Measurements from ENCODE around the gene SLC30A2.

SLC30A2 gene

GRCh38 chr1:26025060-26025459 lies 20.9 kb downstream of the SLC30A2 start:
- H3K9ac ChIP-seq (ENCODE audit: low read length), result no peak overlapping the region
- no peaks in the 10 kb centered on the region for H4K20me1 ChIP-seq (ENCODE audit: insufficient read depth, low read length)
- no peaks in the 10 kb centered on the region for H3K9me2 ChIP-seq (ENCODE audit: low read depth, low read length)
- TF ChIP-seq EZH2 (IDR thresholded peaks at IDR 0.05; ENCODE audit: borderline replicate concordance, low read length) (no peak), CTCF (IDR thresholded peaks at IDR 0.05; ENCODE audit: low read length) (no peak)
- 0 out of 2 replicates have a peak, but pooled peaks cover 10% of the 10 kb centered on the region for H3K27me3 ChIP-seq (ENCODE audit: insufficient read depth, low read length)
- H3K4me3 ChIP-seq (ENCODE audit: low read depth, low read length, poor library complexity, severe bottlenecking), result no peak overlapping the region
- no peaks in the 10 kb centered on the region for H3K79me2 ChIP-seq (ENCODE audit: insufficient read depth, low read length)
- H3K4me2 ChIP-seq (ENCODE audit: low read length), result no peak overlapping the region
- H3K36me3 ChIP-seq (ENCODE audit: insufficient read depth, low read length), result no peaks in the 10 kb centered on the region
- H3K9me3 ChIP-seq (ENCODE audit: low read length), result no peaks in the 10 kb centered on the region
- no peak overlapping the region for H3K27ac ChIP-seq (ENCODE audit: low read depth, low read length, poor library complexity, severe bottlenecking)
- H3F3A ChIP-seq (ENCODE audit: insufficient read depth, low read length), result no peaks in the 10 kb centered on the region
- H2AFZ ChIP-seq (ENCODE audit: low read length), result no peak overlapping the region
- H3K4me1 ChIP-seq (ENCODE audit: insufficient read depth, low read length, severe bottlenecking), result no peaks in the 10 kb centered on the region

- TF ChIP-seq CTCF (IDR thresholded peaks at IDR 0.05; ENCODE audit: low read length) (no peak), EZH2 (IDR thresholded peaks at IDR 0.05; ENCODE audit: borderline replicate concordance, low read length) (no peak)
- H3K9me3 ChIP-seq (ENCODE audit: low read length), result no peaks in the 10 kb centered on the region
- no peak overlapping the region for H3K4me3 ChIP-seq (ENCODE audit: low read depth, low read length, poor library complexity, severe bottlenecking)
- H3K36me3 ChIP-seq (ENCODE audit: insufficient read depth, low read length), result no peaks in the 10 kb centered on the region
- H3K27me3 ChIP-seq (ENCODE audit: insufficient read depth, low read length), result 0 out of 2 replicates have a peak, but pooled peaks cover 10% of the 10 kb centered on the region
- no peaks in the 10 kb centered on the region for H3K9me2 ChIP-seq (ENCODE audit: low read depth, low read length)
- H3K79me2 ChIP-seq (ENCODE audit: insufficient read depth, low read length), result no peaks in the 10 kb centered on the region
- no peaks in the 10 kb centered on the region for H4K20me1 ChIP-seq (ENCODE audit: insufficient read depth, low read length)
- no peak overlapping the region for H2AFZ ChIP-seq (ENCODE audit: low read length)
- no peak overlapping the region for H3K4me2 ChIP-seq (ENCODE audit: low read length)
- no peak overlapping the region for H3K9ac ChIP-seq (ENCODE audit: low read length)
- no peaks in the 10 kb centered on the region for H3F3A ChIP-seq (ENCODE audit: insufficient read depth, low read length)
- no peaks in the 10 kb centered on the region for H3K4me1 ChIP-seq (ENCODE audit: insufficient read depth, low read length, severe bottlenecking)
- no peak overlapping the region for H3K27ac ChIP-seq (ENCODE audit: low read depth, low read length, poor library complexity, severe bottlenecking)
Observed at GRCh38 chr1:26023826-26024225, 22.1 kb downstream of the SLC30A2 start.

- H3K9me2 ChIP-seq (ENCODE audit: low read depth, low read length), result no peaks in the 10 kb centered on the region
- 0 out of 2 replicates have a peak, but pooled peaks cover 10% of the 10 kb centered on the region for H3K27me3 ChIP-seq (ENCODE audit: insufficient read depth, low read length)
- no peaks in the 10 kb centered on the region for H3K36me3 ChIP-seq (ENCODE audit: insufficient read depth, low read length)
- H3K4me3 ChIP-seq (ENCODE audit: low read depth, low read length, poor library complexity, severe bottlenecking), result no peak overlapping the region
- H3K4me2 ChIP-seq (ENCODE audit: low read length), result no peak overlapping the region
- no peaks in the 10 kb centered on the region for H3K4me1 ChIP-seq (ENCODE audit: insufficient read depth, low read length, severe bottlenecking)
- no peaks in the 10 kb centered on the region for H3F3A ChIP-seq (ENCODE audit: insufficient read depth, low read length)
- no peaks in the 10 kb centered on the region for H4K20me1 ChIP-seq (ENCODE audit: insufficient read depth, low read length)
- H3K9me3 ChIP-seq (ENCODE audit: low read length), result no peaks in the 10 kb centered on the region
- no peak overlapping the region for H3K9ac ChIP-seq (ENCODE audit: low read length)
- no peak for TF ChIP-seq CTCF (IDR thresholded peaks at IDR 0.05; ENCODE audit: low read length)
- TF ChIP-seq EZH2 (IDR thresholded peaks at IDR 0.05; ENCODE audit: borderline replicate concordance, low read length), result no peak
- H3K27ac ChIP-seq (ENCODE audit: low read depth, low read length, poor library complexity, severe bottlenecking), result no peak overlapping the region
- no peaks in the 10 kb centered on the region for H3K79me2 ChIP-seq (ENCODE audit: insufficient read depth, low read length)
- no peak overlapping the region for H2AFZ ChIP-seq (ENCODE audit: low read length)
Observed at GRCh38 chr1:26023009-26023408, 22.9 kb downstream of the SLC30A2 start.

Measured in OCI-LY1 (cell line).